ENCODE results near the gene CHID1.

GRCh38 chr11:923691-924405 lies 13.2 kb upstream of the CHID1 start:
- TF ChIP-seq POLR2A (IDR thresholded peaks at IDR 0.05) (no peak), CTCF (IDR thresholded peaks at IDR 0.05) (no peak)
